GM19099 (cell line): ENCODE results near the gene KAT8.

Experiments used
- POLR2A ChIP-seq: IDR thresholded peaks from 3 replicates; pipeline ENCODE4 v1.6.1; 2011; ENCODE audit warnings: low read depth; ENCODE audit not compliant: insufficient read length; ENCODE audit errors: extremely low read depth

Gene KAT8

DNA sequence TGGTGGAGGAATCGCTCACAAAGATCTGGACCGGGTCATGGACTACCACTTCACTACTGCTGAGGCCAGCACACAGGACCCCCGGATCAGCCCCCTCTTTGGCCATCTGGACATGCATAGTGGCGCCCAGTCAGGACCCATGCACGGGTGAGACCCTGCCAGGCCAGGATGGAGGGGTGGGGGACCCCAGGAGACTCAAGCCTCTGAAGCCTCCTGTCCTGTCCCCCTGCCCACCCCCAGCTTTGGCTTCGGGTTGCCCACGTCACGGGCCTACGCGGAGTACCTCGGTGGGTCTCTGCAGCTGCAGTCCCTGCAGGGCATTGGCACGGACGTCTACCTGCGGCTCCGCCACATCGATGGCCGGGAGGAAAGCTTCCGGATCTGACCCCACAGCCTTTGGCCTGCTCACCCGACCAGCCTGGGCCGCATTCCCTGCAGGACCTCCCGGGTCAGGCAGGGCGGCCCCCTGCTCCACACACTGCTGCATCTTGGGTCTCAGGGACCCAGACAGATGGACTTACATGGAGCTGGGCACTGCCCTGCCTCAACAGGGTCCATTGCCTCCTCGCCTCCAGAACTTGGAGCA, 5.5 kb upstream of the KAT8 start:
- TF ChIP-seq POLR2A: no peak

DNA sequence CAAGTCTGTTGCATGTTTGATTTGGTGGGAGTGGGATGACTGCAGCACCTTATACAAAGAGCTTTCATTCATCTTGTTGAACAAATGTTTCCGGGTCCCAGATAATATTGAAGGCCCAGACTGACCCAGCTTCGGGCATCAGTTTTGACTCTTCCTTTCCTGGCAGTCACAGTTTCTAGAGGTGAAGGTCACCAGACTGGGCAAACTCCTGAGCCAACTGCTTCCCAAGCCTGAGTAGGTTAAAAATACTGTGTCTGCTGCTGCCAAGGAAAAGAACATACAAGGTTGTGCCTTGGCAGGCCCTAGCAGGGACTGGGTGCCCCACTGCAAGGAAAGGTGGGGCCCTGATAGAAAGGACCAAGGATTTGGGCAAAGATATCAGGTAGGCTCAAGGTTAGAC, 4.8 kb upstream of the KAT8 start:
- TF ChIP-seq POLR2A: no peak

DNA sequence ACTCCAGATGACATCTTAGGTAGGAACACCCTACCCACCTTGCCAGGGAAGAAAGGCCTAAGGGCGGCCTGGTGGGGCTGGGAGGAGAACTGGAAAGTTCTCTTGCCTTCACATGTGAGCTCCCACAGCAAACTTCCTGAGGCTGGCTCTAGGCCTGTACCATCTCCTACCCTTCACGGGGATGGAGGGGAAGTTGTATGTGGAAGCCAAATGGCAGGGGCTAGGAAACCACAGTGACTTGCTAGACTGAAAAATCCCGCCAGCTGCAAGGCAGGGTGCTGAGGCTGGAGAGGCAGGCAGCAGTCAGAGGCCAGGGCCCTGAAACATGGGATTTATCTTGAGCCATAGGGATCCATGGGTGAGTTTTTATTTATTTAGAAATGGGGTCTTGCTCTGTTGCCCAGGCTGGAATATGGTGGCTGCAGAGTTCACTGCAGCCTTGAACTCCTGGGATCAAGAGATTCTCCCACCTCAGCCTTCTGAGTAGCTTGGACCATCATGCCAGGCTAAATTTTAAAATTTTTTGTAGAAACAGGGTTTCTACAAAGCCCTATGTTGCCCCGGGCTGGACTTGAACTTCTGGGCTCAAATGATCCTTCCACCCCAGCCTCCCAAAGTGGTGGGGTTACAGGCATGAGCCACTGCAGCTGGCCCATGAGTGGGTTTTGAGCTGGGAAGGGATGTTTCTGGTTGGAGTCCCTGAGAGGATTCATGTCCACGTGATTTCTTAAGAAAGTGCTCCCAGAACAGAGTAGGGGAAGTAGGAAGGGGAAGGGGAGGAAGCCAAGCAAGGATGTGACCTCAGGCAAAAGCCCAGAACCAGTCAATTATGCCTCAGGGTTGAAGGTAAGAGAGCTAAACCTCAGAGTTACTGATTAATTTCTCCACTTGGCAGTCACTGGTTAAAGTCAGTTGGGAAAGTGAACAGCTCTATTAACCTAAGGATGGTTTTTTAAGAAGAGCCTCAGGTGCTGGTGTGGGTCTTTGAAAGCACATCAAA, 4.0 kb upstream of the KAT8 start:
- no peak for TF ChIP-seq POLR2A

DNA sequence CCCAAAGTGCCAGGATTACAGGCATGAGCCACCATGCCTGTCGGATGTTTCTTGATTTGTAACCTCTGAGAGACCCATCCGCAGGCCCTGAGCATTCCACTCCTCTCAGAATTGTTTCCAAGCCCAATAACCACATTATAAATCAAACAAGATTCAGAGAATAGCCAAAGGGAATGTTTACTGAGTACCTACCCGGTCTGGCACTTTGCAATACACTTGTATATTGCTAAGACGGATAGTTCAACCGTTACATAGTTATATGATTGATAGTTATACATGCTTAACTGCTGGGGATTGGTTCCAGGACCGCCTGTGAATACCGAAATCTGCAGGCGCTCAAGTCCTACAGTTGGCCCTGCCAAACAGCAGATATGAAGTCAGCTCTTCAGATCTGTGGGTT, 3.0 kb upstream of the KAT8 start:
- TF ChIP-seq POLR2A: no peak

DNA sequence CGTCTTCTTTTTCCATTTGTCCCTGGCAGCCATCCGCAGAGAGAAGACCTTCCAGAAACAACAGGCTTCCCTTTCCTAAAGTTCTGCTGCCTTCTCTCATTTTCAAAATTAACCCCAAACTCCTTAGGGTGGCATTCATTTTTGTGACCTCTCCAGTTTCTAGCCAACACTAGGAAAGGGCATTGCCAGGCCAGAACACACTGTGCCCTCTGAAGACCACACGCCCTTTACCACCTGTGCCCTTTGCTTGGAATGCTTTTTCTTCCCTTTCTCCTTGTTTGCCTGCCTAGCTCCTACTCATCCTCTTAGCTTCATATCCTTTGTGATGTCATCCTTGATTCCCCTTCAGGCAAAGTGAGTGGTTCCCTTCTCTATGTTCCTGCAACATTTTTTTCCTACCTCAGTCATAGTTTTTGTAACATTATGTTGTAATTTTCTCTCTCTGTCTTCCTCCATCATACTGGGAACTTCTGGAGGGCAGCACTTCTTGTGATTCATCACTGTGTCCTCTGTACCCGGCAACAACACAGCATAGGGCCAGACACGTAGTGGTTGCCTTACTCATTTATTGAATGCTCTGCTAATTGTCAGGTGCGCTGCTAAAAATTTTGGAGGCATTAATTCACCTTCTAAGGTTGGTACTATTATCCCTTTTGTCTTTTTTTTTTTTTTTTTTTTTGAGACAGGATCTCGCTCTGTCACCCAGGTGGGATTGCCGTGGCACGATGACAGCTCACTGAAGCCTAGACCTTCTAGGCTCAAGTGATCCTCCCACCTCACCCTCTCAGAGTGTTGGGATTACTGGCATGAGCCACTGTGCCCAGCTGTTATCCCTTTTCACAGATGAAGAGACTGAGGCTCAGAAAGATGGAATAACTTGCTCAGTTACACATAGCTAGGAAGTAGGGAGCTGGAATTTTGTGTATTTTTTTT, 1.0 kb downstream of the KAT8 start:
- TF ChIP-seq POLR2A: no peak

DNA sequence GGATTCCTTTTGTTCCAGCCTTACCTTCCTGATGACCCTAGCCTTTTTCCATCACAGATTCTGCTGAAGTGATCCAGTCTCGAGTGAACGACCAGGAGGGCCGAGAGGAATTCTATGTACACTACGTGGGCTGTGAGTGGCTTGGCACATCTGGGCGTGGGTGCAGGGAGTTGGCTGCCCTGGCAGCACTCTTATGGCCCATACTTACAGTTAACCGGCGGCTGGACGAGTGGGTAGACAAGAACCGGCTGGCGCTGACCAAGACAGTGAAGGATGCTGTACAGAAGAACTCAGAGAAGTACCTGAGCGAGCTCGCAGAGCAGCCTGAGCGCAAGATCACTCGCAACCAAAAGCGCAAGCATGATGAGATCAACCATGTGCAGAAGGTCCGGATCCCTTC, 2.7 kb downstream of the KAT8 start:
- TF ChIP-seq POLR2A: no peak

DNA sequence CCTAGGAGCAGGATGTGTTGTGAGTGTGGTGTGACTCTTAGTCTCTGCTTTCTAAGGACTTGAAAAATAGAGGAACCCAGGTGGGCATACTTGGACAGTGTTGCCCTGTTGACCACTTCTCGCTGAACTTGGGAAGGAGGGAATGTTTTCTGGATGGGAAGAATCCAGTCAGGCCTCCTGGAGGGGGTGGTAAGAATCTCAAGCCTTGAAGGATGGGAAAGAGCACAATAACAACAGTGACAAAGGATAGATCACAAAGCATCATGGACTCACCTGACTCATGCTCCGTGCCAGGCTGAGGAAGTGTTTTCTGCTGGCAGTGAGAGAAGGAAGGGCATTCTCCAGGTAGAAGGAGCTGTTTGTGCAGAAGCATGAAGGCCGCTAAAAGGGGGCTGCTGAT, 8.4 kb downstream of the KAT8 start:
- no peak for TF ChIP-seq POLR2A

DNA sequence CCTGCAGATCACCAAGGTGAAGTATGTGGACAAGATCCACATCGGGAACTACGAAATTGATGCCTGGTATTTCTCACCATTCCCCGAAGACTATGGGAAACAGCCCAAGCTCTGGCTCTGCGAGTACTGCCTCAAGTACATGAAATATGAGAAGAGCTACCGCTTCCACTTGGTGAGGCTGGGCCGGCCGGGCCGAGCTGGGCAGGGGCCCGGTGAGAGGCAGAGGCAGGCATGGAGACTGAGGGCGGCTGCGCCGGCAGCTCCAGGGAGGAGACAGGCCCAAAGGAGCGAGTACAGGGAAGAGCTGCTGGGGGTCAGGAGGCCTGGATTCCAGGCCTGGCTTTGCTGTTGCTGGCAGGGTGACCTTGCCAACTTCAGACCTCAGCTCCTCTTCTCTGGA, 9.7 kb downstream of the KAT8 start:
- no peak for TF ChIP-seq POLR2A

DNA sequence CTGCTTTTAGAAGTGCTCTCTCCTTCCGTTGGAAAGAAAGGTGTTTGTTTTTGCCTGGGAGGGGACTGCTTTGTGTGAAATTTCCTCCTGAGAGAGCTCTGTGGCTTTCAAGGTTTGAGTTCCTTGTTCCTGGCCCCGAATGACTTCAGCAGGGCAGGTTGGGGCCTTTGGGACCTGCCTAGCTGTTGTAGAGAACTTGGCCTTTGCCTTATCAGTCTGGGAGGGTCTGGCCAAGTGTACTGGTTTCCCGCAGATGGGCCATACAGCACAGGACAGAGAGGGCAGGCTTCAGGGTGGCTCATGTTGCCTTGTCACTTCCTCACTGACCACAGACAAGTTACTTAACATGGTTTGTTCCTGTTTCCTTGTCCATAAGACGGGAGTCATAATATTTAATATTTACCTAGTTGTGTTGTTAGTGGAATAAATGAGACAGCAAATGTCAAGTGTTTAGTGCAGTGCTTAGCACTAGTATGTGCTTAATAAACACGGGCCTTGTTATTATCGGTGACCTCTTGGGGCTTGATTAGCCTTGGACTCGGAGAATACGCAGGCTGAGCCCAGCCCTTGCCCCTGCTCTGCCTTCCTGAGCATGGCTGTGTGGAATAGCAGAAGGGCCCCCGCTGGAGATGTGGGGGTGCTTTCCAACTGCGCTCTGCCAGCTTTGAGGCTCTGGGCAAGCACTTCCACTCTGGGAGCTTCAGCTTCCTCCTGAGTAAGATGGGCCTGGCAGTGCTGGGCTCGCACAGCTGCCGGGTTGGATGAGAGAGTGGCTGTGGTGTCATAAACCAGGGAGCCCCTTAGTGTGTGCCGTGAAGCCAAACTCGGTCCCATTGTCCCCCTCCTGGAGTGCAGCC, 11.5 kb downstream of the KAT8 start:
- no peak for TF ChIP-seq POLR2A

DNA sequence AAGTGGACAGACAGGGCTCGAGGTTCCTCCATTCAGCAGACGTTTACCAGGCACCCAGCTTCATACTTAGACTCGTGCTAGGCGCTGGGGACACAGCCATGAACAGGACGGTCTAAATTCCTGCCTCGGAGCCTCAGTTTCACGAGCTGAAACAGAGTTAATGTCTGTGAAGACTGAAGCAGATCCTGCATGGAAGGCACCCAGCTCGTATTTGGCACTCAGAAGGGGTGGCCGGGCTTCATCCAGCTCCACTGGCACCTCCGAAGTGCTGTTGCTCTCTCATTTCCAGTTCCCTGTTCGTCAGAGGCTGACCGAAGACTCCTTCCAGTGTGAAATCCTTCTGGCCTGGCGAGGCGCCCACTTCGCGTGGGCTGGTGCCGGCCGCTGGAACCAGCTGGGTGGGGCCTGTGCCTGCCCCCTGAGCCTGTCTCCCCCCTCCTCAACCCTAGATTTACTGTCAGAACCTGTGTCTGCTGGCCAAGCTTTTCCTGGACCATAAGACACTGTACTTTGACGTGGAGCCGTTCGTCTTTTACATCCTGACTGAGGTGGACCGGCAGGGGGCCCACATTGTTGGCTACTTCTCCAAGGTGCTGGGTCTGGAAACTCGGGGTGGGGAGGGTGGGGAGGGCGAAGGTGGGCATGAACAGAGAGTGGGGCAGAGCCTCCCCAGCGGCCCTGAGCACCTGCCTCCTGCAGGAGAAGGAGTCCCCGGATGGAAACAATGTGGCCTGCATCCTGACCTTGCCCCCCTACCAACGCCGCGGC, 12.3 kb downstream of the KAT8 start:
- TF ChIP-seq POLR2A: no peak

DNA sequence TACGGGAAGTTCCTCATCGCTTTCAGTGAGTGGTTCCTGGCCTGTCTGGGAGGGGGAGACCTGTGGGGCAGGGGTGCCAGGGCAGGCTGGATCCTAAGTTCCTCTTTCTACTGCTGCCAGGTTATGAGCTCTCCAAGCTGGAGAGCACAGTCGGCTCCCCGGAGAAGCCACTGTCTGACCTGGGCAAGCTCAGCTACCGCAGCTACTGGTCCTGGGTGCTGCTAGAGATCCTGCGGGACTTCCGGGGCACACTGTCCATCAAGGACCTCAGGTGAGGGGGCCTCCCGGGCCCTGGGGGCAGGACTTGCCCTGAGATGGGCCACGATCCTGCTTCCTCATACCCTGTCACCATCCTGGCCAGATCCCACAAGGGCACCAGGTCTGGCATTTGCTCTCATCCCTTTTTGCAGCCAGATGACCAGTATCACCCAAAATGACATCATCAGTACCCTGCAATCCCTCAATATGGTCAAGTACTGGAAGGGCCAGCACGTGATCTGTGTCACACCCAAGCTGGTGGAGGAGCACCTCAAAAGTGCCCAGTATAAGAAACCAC, 12.9 kb downstream of the KAT8 start:
- no peak for TF ChIP-seq POLR2A

DNA sequence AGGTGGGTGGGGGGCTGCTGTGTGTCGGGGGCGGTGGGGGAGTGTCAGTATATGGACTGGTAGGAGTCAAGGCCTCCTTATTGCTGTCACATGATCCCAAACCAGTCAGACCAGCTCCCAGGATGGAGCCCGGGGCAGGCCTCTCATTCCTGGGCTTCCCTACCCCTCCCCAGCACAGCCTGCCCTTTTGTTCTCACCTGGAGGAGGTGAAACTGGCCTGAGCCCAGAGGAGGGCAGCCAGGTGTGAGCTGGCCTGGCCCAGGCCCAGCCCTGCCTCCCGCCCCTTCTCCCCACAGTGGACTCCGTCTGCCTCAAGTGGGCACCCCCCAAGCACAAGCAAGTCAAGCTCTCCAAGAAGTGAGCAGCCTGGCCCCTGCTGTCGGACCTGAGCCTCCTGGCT, 13.4 kb downstream of the KAT8 start:
- TF ChIP-seq POLR2A: no peak

DNA sequence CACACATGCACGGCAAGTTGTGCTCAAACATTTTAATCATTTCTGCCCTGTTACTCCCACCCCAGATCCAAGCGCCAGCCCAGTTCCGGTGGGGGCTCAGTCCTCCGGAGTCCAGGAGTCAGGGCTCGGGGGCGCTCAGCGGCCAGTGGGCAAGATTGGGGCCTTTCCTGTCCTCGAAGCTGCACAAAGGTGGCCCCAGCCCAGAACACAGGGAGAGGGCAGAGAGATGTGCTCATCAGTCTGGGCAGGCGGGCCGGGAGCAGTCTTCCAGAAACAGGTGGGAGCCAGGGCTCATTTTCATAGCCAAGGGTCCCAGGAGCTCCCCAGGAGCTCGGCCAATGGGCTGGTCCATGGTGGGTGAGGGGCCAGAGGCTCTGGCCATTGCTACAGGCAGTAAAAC, 14.0 kb downstream of the KAT8 start:
- no peak for TF ChIP-seq POLR2A
